HPDE6-E6E7 (cell line): Measurements from ENCODE around the gene AMPD2.
"Not testable (repeated sequence)": the region's sequence is repeated elsewhere in the genome, so short reads cannot be mapped to it uniquely, and the experiment has no call there.

Source experiments
- DNase-seq: peaks from one replicate; pipeline ENCODE4 v3.0.0; 2011; ENCODE audit warnings: missing footprints; ENCODE audit errors: extremely low spot score

AMPD2 gene

GRCh38 chr1:109652402-109652801 lies 32.8 kb downstream of the AMPD2 start:
- no peak for DNase-seq

- DNase-seq: no peak
Observed at GRCh38 chr1:109653306-109653705, 33.7 kb downstream of the AMPD2 start.

GRCh38 chr1:109654519-109654918 lies 34.9 kb downstream of the AMPD2 start:
- DNase-seq: no peak

GRCh38 chr1:109655615-109656519 lies 36.2 kb downstream of the AMPD2 start, which contains the start of gene GSTM4:
GSTM4 (plus strand) TSS chr1:109656099; CDS start chr1:109656390, 291 bp downstream.
- peak; percentile 37 for DNase-seq

GRCh38 chr1:109657395-109657794 lies 37.8 kb downstream of the AMPD2 start:
- DNase-seq: no peak

- no peak for DNase-seq
Observed at GRCh38 chr1:109657970-109658369, 38.3 kb downstream of the AMPD2 start.

GRCh38 chr1:109658533-109659042 lies 39.0 kb downstream of the AMPD2 start:
- no peak for DNase-seq

GRCh38 chr1:109659145-109659544 lies 39.5 kb downstream of the AMPD2 start:
- DNase-seq: no peak

GRCh38 chr1:109659997-109660690 lies 40.5 kb downstream of the AMPD2 start:
- no peak for DNase-seq

- DNase-seq: not testable (repeated sequence)
Observed at GRCh38 chr1:109660691-109661026, 41.0 kb downstream of the AMPD2 start.

GRCh38 chr1:109661391-109661790 lies 41.8 kb downstream of the AMPD2 start:
- no peak for DNase-seq

- no peak for DNase-seq
Observed at GRCh38 chr1:109664671-109665070, 45.0 kb downstream of the AMPD2 start.

- DNase-seq: no peak
Observed at GRCh38 chr1:109667452-109668122, 48.0 kb downstream of the AMPD2 start, which contains the start of gene GSTM2. GSTM2 (plus strand) TSS chr1:109668057; CDS start chr1:109668116, 59 bp downstream.

- no peak for DNase-seq
Observed at GRCh38 chr1:109668123-109668775, 48.6 kb downstream of the AMPD2 start.

- no peak for DNase-seq
Observed at GRCh38 chr1:109669246-109669948, 49.8 kb downstream of the AMPD2 start.

GRCh38 chr1:109669949-109670302 lies 50.3 kb downstream of the AMPD2 start:
- DNase-seq: not testable (repeated sequence)

- no peak for DNase-seq
Observed at GRCh38 chr1:109671067-109671466, 51.4 kb downstream of the AMPD2 start.

GRCh38 chr1:109673861-109674260 lies 54.2 kb downstream of the AMPD2 start:
- DNase-seq: not testable (repeated sequence)

GRCh38 chr1:109676683-109677381 lies 57.2 kb downstream of the AMPD2 start:
- not testable (repeated sequence) for DNase-seq

GRCh38 chr1:109677459-109677858 lies 57.8 kb downstream of the AMPD2 start:
- DNase-seq: no peak
